Measurements from ENCODE around the gene GCLC. TPM values are rescaled to one million over a fixed set of nuclear protein-coding genes. Genes with fewer than 3 reads are reported as not detected.

GCLC gene
- total and polyA plus RNA-seq, 9 donors, result 9.0 to 50.4 (median 29.4) TPM

- intact Hi-C loops (cut with DNase I), result no loop called here
- TF ChIP-seq POLR2A (IDR thresholded peaks at IDR 0.05), result no peak
- TF ChIP-seq, protein P1, sequence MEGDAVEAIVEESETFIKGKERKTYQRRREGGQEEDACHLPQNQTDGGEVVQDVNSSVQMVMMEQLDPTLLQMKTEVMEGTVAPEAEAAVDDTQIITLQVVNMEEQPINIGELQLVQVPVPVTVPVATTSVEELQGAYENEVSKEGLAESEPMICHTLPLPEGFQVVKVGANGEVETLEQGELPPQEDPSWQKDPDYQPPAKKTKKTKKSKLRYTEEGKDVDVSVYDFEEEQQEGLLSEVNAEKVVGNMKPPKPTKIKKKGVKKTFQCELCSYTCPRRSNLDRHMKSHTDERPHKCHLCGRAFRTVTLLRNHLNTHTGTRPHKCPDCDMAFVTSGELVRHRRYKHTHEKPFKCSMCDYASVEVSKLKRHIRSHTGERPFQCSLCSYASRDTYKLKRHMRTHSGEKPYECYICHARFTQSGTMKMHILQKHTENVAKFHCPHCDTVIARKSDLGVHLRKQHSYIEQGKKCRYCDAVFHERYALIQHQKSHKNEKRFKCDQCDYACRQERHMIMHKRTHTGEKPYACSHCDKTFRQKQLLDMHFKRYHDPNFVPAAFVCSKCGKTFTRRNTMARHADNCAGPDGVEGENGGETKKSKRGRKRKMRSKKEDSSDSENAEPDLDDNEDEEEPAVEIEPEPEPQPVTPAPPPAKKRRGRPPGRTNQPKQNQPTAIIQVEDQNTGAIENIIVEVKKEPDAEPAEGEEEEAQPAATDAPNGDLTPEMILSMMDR (IDR thresholded peaks at IDR 0.05), result no peak
- TF ChIP-seq EP300 (IDR thresholded peaks at IDR 0.05), result no peak
- DNase-seq, result no peak
- no peaks in the 10 kb centered on the region for H3K27me3 ChIP-seq
- WGBS, 3 donors, result 43 to 64% (median 58%) methylated on average over 2 of the region's 2 CpGs
- no peaks in the 10 kb centered on the region for H3K4me1 ChIP-seq (ENCODE audit: insufficient read depth)
- H3K27ac ChIP-seq, result no peak overlapping the region
- H3K9me3 ChIP-seq, result no peaks in the 10 kb centered on the region
- no peaks in the 10 kb centered on the region for H3K36me3 ChIP-seq
- H3K4me3 ChIP-seq, result no peak overlapping the region
Measured at GRCh38 chr6:53567701-53568100, 22.8 kb upstream of the GCLC start.

- no peaks in the 10 kb centered on the region for H3K27me3 ChIP-seq
- H3K27ac ChIP-seq, result no peak overlapping the region
- no peak overlapping the region for H3K4me3 ChIP-seq
- WGBS, 3 donors, result 88 to 93% (median 90%) methylated on average over 3 of the region's 3 CpGs
- no peaks in the 10 kb centered on the region for H3K4me1 ChIP-seq (ENCODE audit: insufficient read depth)
- TF ChIP-seq, protein P1 (IDR thresholded peaks at IDR 0.05), result no peak
- TF ChIP-seq POLR2A (IDR thresholded peaks at IDR 0.05), result no peak
- no peak for TF ChIP-seq EP300 (IDR thresholded peaks at IDR 0.05)
- no peak for DNase-seq
- no peaks in the 10 kb centered on the region for H3K36me3 ChIP-seq
- intact Hi-C loops (cut with DNase I), result no loop called here
- no peaks in the 10 kb centered on the region for H3K9me3 ChIP-seq
Measured at GRCh38 chr6:53566755-53567154, 21.9 kb upstream of the GCLC start.

DNA sequence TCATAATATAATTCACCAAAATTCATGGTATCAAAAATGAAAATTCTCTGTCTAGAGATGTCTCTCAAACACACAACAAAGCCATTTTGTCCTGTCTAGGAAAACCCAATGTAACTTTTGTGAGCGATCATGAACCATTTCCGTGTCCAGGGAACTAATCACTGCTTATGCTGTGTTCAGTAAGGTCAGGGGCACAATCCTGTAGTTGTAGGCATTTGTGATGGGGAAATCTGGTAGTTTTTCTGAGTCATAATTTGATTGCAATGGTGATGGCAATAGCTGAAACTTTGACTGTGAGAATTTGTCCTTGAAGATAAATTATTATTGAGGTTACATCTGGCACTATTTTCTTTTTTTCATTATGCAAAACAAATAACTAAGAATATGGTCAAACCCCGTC is 21.0 kb upstream of the GCLC start:
- Histone ChIP-seq H3K27me3 (no peaks in the 10 kb centered on the region), H3K9me3 (no peaks in the 10 kb centered on the region), H3K4me1 (ENCODE audit: insufficient read depth) (no peaks in the 10 kb centered on the region), H3K4me3 (no peak overlapping the region), H3K36me3 (no peaks in the 10 kb centered on the region), H3K27ac (no peak overlapping the region)
- no peak for DNase-seq
- intact Hi-C loops (cut with DNase I), result no loop called here
- TF ChIP-seq POLR2A (IDR thresholded peaks at IDR 0.05) (no peak), EP300 (IDR thresholded peaks at IDR 0.05) (no peak)
- TF ChIP-seq, protein P1 (IDR thresholded peaks at IDR 0.05), result no peak
- 34 to 61% (median 44%) methylated on average over 3 of the region's 3 CpGs for WGBS, 3 donors

- intact Hi-C loops (cut with DNase I), result no loop called here
- no peaks in the 10 kb centered on the region for H3K9me3 ChIP-seq
- 94 to 97% (median 94%) methylated on average over 2 of the region's 2 CpGs for WGBS, 3 donors
Measured at GRCh38 chr6:53564401-53565065, 19.6 kb upstream of the GCLC start.

More at GRCh38 chr6:53564401-53565065, 19.6 kb upstream of the GCLC start:
- no peaks in the 10 kb centered on the region for H3K27me3 ChIP-seq
- H3K27ac ChIP-seq, result no peak overlapping the region
- no peak for DNase-seq
- no peaks in the 10 kb centered on the region for H3K4me1 ChIP-seq (ENCODE audit: insufficient read depth)
- H3K36me3 ChIP-seq, result no peaks in the 10 kb centered on the region
- no peak for TF ChIP-seq EP300 (IDR thresholded peaks at IDR 0.05)
- TF ChIP-seq, protein P1 (IDR thresholded peaks at IDR 0.05), result no peak
- no peak for TF ChIP-seq POLR2A (IDR thresholded peaks at IDR 0.05)
- no peak overlapping the region for H3K4me3 ChIP-seq
